K562 (cell line): ENCODE data around the gene GRAMD2A. TPM values are rescaled to one million over a fixed set of nuclear protein-coding genes. Genes with fewer than 3 reads are reported as not detected.
A peak's percentile ranks its signal among the peaks of the same experiment; 100 is the strongest.

Experiments
- CEBPG ChIP-seq, 3 experiments: fragments of 200-800 bp in 1 of 3; sonication (Bioruptor generic) in 1 of 3; sonication (generic) in 1 of 3; formaldehyde crosslinking in 1 of 3; IDR thresholded peaks in 2 of 3; conservative IDR thresholded peaks in 1 of 3; 2 replicates each; pipeline versions ENCODE4 v1.6.1 to v1.8.0; 2016 to 2022; ENCODE audit warnings: missing compliant biosample characterization in 2 of 3, missing genetic modification characterization in 2 of 3, mild to moderate bottlenecking in 1 of 3, missing genetic modification reagents in 1 of 3
- CHD4 ChIP-seq: fragments of 200-600 bp; sonication (generic); IDR thresholded peaks from 3 replicates; pipeline ENCODE4 v1.6.1; 2012; ENCODE audit warnings: low read depth, mild to moderate bottlenecking, mixed read lengths, low read length, inconsistent platforms; ENCODE audit not compliant: insufficient read depth, insufficient replicate concordance, poor library complexity, severe bottlenecking
- CXXC5 ChIP-seq: fragments of 250-450 bp; sonication (Bioruptor Pico); IDR thresholded peaks from 2 replicates; pipeline ENCODE4 v1.8.0; 2022; ENCODE audit warnings: inconsistent platforms, mild to moderate bottlenecking, moderate library complexity
- ERF ChIP-seq: fragments of 450-650 bp; formaldehyde crosslinking; IDR thresholded peaks from 2 replicates; pipeline ENCODE4 v1.4.0; 2020; ENCODE audit warnings: mild to moderate bottlenecking, mixed read lengths
- ESRRA ChIP-seq: fragments of 450-650 bp; IDR thresholded peaks from 2 replicates; pipeline ENCODE4 v1.6.1; 2014; ENCODE audit warnings: low read depth, mild to moderate bottlenecking, moderate library complexity, borderline replicate concordance
- ILK ChIP-seq: fragments of 450-650 bp; IDR thresholded peaks from 2 replicates; pipeline ENCODE4 v1.6.1; 2016; ENCODE audit warnings: missing genetic modification characterization, low read depth, mild to moderate bottlenecking, missing compliant biosample characterization, moderate library complexity, borderline replicate concordance
- MCM5 ChIP-seq: fragments of 450-650 bp; IDR thresholded peaks from 2 replicates; pipeline ENCODE4 v1.6.1; 2016; ENCODE audit warnings: low read depth
- MXI1 ChIP-seq: IDR thresholded peaks from 2 replicates; pipeline ENCODE4 v1.6.1; 2011; ENCODE audit warnings: low read depth, mild to moderate bottlenecking, improper control_type of control experiment, low read length
- STAG1 ChIP-seq: sonication (generic); formaldehyde crosslinking; IDR thresholded peaks from 2 replicates; pipeline ENCODE4 v1.5.0; 2020; ENCODE audit warnings: missing genetic modification reagents, borderline replicate concordance
- TAF15 ChIP-seq: fragments of 200-400 bp; formaldehyde crosslinking; IDR thresholded peaks from 2 replicates; pipeline ENCODE4 v1.6.1; 2017; ENCODE audit warnings: mild to moderate bottlenecking, low read depth, low read length, moderate library complexity
- ZNF24 ChIP-seq: fragments of 450-650 bp; IDR thresholded peaks from 2 replicates; pipeline ENCODE4 v1.6.1; 2016
- ZNF316 ChIP-seq: fragments of 450-650 bp; IDR thresholded peaks from 2 replicates; pipeline ENCODE4 v1.6.1; 2016
- ZNF766 ChIP-seq: fragments of 200-800 bp; sonication (Bioruptor generic); conservative IDR thresholded peaks from 2 replicates; pipeline ENCODE4 v1.6.1; 2016; ENCODE audit warnings: missing genetic modification characterization, missing compliant biosample characterization
- polyA plus RNA-seq, 8 experiments: library from polyadenylated mRNA; depleted of rRNA in 4 of 8; stranded (reverse) in 5 of 8; unstranded in 3 of 8; fragments of >200 nt; fragmentation: Nextera tagmentation in 2 of 8; fragmentation: Illumina TruSeq in 1 of 8; extraction: Ambion mirVana in 2 of 8; extraction: Trizol in 1 of 8; gene quantifications; 2 replicates each; pipeline versions ENCODE4 v1.2.1 to v1.2.3, GENCODE V29; 2011 to 2014; ENCODE audit warnings: inconsistent platforms in 1 of 8, missing spikeins in 1 of 8
- total RNA-seq, 7 experiments: library from RNA; depleted of rRNA in 6 of 7; stranded (reverse); fragments of >200 nt in 6 of 7; fragmentation: Illumina TruSeq in 2 of 7; extraction: Trizol in 2 of 7; gene quantifications; 2 replicates each; pipeline versions ENCODE4 v1.2.1 to v1.2.3, GENCODE V29; 2011 to 2021; ENCODE audit warnings: low replicate concordance in 1 of 7
- TF ChIP-seq, protein P1 (sequence below): fragments of 250-450 bp; sonication (Bioruptor Pico); IDR thresholded peaks from 2 replicates; pipeline ENCODE4 v1.5.0; 2020; ENCODE audit warnings: mild to moderate bottlenecking
- TF ChIP-seq, protein P2 (sequence below): sonication (generic); formaldehyde crosslinking; IDR thresholded peaks from 2 replicates; pipeline ENCODE4 v1.8.0; 2023; ENCODE audit warnings: mild to moderate bottlenecking, missing genetic modification reagents
- TF ChIP-seq, protein P3 (sequence below): fragments of 450-650 bp; formaldehyde crosslinking; IDR thresholded peaks from 2 replicates; pipeline ENCODE4 v1.4.0; 2020; ENCODE audit warnings: mild to moderate bottlenecking
- TF ChIP-seq, protein P4 (sequence below): IDR thresholded peaks from 3 replicates; pipeline ENCODE4 v1.6.1; 2011; ENCODE audit warnings: borderline replicate concordance, mild to moderate bottlenecking, moderate library complexity; ENCODE audit not compliant: insufficient read length; ENCODE audit errors: extremely low read depth
- TF ChIP-seq, protein P5 (sequence below): fragments of 250-450 bp; sonication (Bioruptor Pico); IDR thresholded peaks from 2 replicates; pipeline ENCODE4 v1.5.0; 2021

Gene GRAMD2A
- total and polyA plus RNA-seq, 9 of the 15 experiments (the other 6 are each of a cell fraction or from before 2014, with no cell fraction given) = 0.08 to 0.22 TPM; not detected in 7

DNA sequence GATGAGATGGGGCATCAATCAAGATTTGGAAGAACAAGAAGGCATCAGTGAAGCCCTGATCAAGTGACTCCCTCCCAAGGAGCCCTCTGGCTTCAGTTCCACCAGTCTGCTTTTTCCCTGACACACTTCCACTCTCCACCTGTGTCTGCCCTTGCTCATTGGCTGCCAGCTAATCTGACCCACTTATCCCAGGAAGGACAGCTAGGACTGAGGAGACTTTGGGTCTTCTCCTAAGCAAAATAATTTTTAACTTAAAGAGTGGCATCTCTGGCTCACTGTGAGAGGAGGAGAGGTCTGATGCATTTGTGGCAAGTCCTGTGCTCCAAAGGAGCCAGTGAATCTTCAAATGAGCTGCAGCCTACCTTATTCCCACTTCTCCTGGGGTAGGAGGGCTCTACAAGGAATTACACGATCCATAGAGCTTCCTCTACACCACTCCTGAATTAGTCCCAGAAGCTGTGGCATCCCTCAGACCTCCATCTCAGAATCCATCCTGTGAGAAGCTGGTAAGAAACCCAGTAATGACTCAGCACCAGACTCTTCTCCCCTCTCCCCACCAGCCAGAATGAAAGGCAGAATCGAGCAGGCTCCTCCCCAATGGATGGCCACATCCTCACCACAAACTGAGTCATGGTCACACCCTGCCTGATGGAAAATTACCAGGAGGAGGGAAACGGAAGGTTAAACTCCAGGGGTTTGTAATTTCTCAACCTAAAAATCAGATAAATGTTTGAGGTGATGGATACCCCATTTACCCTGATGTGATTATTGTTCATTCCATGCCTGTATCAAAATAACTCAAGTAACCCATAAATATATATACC, 39.7 kb upstream of the GRAMD2A start (continued):
- TF ChIP-seq, protein P1, sequence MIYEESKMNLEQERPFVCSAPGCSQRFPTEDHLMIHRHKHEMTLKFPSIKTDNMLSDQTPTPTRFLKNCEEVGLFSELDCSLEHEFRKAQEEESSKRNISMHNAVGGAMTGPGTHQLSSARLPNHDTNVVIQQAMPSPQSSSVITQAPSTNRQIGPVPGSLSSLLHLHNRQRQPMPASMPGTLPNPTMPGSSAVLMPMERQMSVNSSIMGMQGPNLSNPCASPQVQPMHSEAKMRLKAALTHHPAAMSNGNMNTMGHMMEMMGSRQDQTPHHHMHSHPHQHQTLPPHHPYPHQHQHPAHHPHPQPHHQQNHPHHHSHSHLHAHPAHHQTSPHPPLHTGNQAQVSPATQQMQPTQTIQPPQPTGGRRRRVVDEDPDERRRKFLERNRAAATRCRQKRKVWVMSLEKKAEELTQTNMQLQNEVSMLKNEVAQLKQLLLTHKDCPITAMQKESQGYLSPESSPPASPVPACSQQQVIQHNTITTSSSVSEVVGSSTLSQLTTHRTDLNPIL (CRISPR knock-in tag) = no peak
- no peak for TF ChIP-seq ZNF24
- TF ChIP-seq CHD4 = no peak
- TF ChIP-seq, protein P2, sequence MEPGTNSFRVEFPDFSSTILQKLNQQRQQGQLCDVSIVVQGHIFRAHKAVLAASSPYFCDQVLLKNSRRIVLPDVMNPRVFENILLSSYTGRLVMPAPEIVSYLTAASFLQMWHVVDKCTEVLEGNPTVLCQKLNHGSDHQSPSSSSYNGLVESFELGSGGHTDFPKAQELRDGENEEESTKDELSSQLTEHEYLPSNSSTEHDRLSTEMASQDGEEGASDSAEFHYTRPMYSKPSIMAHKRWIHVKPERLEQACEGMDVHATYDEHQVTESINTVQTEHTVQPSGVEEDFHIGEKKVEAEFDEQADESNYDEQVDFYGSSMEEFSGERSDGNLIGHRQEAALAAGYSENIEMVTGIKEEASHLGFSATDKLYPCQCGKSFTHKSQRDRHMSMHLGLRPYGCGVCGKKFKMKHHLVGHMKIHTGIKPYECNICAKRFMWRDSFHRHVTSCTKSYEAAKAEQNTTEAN (CRISPR knock-in tag) = no peak
- TF ChIP-seq, protein P3, sequence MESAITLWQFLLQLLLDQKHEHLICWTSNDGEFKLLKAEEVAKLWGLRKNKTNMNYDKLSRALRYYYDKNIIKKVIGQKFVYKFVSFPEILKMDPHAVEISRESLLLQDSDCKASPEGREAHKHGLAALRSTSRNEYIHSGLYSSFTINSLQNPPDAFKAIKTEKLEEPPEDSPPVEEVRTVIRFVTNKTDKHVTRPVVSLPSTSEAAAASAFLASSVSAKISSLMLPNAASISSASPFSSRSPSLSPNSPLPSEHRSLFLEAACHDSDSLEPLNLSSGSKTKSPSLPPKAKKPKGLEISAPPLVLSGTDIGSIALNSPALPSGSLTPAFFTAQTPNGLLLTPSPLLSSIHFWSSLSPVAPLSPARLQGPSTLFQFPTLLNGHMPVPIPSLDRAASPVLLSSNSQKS (CRISPR knock-in tag) = no peak
- peak; percentile 65; the same call in 1 of the 2 replicates for TF ChIP-seq ESRRA
- TF ChIP-seq STAG1 = no peak
- TF ChIP-seq, protein P4, sequence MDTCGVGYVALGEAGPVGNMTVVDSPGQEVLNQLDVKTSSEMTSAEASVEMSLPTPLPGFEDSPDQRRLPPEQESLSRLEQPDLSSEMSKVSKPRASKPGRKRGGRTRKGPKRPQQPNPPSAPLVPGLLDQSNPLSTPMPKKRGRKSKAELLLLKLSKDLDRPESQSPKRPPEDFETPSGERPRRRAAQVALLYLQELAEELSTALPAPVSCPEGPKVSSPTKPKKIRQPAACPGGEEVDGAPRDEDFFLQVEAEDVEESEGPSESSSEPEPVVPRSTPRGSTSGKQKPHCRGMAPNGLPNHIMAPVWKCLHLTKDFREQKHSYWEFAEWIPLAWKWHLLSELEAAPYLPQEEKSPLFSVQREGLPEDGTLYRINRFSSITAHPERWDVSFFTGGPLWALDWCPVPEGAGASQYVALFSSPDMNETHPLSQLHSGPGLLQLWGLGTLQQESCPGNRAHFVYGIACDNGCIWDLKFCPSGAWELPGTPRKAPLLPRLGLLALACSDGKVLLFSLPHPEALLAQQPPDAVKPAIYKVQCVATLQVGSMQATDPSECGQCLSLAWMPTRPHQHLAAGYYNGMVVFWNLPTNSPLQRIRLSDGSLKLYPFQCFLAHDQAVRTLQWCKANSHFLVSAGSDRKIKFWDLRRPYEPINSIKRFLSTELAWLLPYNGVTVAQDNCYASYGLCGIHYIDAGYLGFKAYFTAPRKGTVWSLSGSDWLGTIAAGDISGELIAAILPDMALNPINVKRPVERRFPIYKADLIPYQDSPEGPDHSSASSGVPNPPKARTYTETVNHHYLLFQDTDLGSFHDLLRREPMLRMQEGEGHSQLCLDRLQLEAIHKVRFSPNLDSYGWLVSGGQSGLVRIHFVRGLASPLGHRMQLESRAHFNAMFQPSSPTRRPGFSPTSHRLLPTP = no peak
- TF ChIP-seq TAF15 = no peak
- no peak for TF ChIP-seq ERF (CRISPR knock-in tag)
- TF ChIP-seq, protein P5, sequence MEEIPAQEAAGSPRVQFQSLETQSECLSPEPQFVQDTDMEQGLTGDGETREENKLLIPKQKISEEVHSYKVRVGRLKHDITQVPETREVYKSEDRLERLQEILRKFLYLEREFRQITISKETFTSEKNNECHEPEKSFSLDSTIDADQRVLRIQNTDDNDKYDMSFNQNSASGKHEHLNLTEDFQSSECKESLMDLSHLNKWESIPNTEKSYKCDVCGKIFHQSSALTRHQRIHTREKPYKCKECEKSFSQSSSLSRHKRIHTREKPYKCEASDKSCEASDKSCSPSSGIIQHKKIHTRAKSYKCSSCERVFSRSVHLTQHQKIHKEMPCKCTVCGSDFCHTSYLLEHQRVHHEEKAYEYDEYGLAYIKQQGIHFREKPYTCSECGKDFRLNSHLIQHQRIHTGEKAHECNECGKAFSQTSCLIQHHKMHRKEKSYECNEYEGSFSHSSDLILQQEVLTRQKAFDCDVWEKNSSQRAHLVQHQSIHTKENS (CRISPR knock-in tag) = no peak
- no peak for TF ChIP-seq ILK
- TF ChIP-seq MCM5 = no peak
- no peak for TF ChIP-seq CXXC5 (CRISPR knock-in tag)
- peak; percentile 98 for TF ChIP-seq ZNF316
- peak; percentile 22; the same call in 1 of the 2 replicates for TF ChIP-seq CEBPG (CRISPR knock-in tag; IDR thresholded peaks at IDR 0.05)
- peak in 1 of 2 experiments; percentile 34; a peak in 2 of 4 replicates for TF ChIP-seq CEBPG (tag; conservative IDR thresholded peaks at IDR 0.05 in 1 of 2, IDR thresholded peaks at IDR 0.05 in 1 of 2)
- 0 out of 2 replicates have a peak, but pooled peaks have one; percentile 12 for TF ChIP-seq MXI1
- TF ChIP-seq ZNF766 (CRISPR knock-in tag) = peak; percentile 97
